C4-2B (cell line): ENCODE results near the gene KRT83.
A peak's percentile ranks its signal among the peaks of the same experiment; 100 is the strongest.

Experiments used
- H3K27ac ChIP-seq: fragments of 450-650 bp; 2 replicates; pipeline ENCODE4 v1.5.1; 2017
- CTCF ChIP-seq: fragments of 450-650 bp; conservative IDR thresholded peaks from 2 replicates; pipeline ENCODE4 v1.5.1; 2017; ENCODE audit warnings: mild to moderate bottlenecking
- ZFX ChIP-seq: fragments of 450-650 bp; IDR thresholded peaks from 2 replicates; pipeline ENCODE4 v1.6.1; 2017

Gene KRT83

DNA sequence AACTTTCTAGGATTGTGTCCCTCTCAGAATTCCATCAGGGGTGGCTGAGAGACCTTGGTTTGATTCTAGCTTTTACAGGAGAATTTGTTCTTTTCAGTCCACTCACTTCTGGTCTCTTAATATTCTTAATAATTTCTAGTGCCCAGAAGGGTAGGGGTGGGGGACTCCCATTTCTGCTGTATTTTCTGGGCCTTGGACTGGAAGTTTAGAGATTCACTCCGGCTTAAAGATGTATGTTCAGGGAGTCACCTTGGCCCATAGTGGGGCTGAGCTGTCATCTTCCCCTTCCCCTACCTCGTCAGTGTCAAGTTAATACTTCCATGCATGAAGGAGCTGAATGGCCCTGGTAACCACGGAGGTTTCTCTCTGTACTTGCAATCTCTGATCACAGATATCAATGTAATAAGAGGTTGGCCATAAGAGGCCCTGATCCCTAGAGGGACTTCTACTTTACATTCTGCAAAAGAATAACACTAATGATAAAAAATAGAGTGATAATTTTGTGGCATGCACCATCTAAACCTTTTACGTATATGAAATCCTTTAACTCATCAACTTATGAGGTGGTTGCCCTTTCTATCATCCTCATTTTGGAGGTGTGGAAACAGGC is 36.5 kb downstream of the KRT83 start:
- H3K27ac ChIP-seq = no peak overlapping the region
- TF ChIP-seq CTCF = no peak
- no peak for TF ChIP-seq ZFX

GRCh38 chr12:52280796-52281560 is 40.2 kb downstream of the KRT83 start:
- no peak for TF ChIP-seq ZFX
- TF ChIP-seq CTCF = no peak
- H3K27ac ChIP-seq = peak overlapping the region; percentile 19

GRCh38 chr12:52280319-52280795 is 40.8 kb downstream of the KRT83 start:
- H3K27ac ChIP-seq = peak overlapping the region; percentile 19
- TF ChIP-seq ZFX (no peak), CTCF (no peak)

- H3K27ac ChIP-seq = peak overlapping the region; percentile 59
- no peak for TF ChIP-seq CTCF
- TF ChIP-seq ZFX = no peak
Measured at GRCh38 chr12:52279422-52280318, 41.5 kb downstream of the KRT83 start.

DNA sequence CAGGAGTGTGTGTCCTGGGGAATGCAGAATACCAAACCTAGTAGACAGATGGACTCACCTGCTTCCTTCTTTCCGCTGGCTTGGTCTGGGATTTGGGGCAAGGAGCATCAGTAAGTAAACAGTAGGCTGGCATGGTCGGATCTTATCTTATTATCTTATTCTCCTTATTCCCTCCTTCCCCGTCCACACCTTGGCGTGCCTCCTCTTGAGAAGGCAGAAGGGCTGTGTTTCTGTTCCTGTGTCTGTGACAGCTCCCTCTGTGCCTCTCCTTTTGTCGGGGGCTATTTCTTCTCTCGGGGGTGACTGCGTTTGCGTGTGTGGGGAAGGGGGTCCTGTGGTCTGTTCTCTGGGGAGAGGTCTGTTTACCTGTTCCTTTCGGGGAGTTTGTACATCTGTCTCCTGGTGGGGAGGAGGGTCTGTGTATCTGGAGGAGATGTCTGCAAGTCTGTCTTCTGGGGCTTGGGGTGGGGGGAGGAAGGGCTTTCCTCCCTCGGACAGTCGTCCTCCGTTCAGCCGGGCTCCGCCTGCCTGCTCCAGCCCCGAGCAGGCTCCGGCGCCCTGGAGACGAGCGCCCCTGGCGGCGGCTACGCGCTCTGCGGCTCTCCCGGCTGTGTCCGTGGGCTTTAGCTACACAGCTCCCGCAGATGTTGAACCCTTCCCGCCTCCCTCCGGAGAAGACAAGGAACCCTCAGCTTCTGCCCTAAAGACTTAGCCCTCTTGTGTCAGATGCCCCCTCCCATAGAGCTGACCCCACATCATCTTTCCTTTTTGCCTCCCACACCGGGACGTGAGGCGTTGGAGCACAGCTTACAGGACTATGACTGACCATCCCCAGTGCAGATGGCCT is 42.4 kb downstream of the KRT83 start:
- TF ChIP-seq CTCF (peak; percentile 100), ZFX (no peak)
- peak overlapping the region; percentile 59 for H3K27ac ChIP-seq

- no peak overlapping the region for H3K27ac ChIP-seq
- no peak for TF ChIP-seq ZFX
- TF ChIP-seq CTCF = no peak
Measured at GRCh38 chr12:52277486-52278245, 43.5 kb downstream of the KRT83 start.
